ENCODE measurements around the gene TMEM201. TPM values are rescaled to one million over a fixed set of nuclear protein-coding genes. Genes with fewer than 3 reads are reported as not detected.

TMEM201 gene
- total RNA-seq, 3 donors from 2014 or later (not counting 1 experiment from before 2014, with no cell fraction given) = 7.3 to 10.2 (median 8.8) TPM

GRCh38 chr1:9626201-9626608, 37.5 kb downstream of the TMEM201 start:
- Mint-ChIP-seq H3K4me3 (peak overlapping the region; percentile 86), H3K27ac (peak overlapping the region; percentile 87 to 99), H3K27me3 (ENCODE audit: low read depth in 2 of 2) (peaks cover 0 to 3% of the 10 kb centered on the region in 2 donors), H3K9me3 (no peaks in the 10 kb centered on the region), H3K36me3 (no peaks in the 10 kb centered on the region), H3K4me1 (peaks cover 42 to 47% of the 10 kb centered on the region in 2 donors)
- peak overlapping the region; percentile 52 for H3K27ac ChIP-seq (ENCODE audit: low read length)
- H3K27me3 ChIP-seq (ENCODE audit: control insufficient read depth, insufficient read depth, low read length) = no peaks in the 10 kb centered on the region
- no peaks in the 10 kb centered on the region for H3K9me3 ChIP-seq (ENCODE audit: control insufficient read depth, insufficient read depth, low read length)
- TF ChIP-seq, protein P1, sequence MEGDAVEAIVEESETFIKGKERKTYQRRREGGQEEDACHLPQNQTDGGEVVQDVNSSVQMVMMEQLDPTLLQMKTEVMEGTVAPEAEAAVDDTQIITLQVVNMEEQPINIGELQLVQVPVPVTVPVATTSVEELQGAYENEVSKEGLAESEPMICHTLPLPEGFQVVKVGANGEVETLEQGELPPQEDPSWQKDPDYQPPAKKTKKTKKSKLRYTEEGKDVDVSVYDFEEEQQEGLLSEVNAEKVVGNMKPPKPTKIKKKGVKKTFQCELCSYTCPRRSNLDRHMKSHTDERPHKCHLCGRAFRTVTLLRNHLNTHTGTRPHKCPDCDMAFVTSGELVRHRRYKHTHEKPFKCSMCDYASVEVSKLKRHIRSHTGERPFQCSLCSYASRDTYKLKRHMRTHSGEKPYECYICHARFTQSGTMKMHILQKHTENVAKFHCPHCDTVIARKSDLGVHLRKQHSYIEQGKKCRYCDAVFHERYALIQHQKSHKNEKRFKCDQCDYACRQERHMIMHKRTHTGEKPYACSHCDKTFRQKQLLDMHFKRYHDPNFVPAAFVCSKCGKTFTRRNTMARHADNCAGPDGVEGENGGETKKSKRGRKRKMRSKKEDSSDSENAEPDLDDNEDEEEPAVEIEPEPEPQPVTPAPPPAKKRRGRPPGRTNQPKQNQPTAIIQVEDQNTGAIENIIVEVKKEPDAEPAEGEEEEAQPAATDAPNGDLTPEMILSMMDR (IDR thresholded peaks at IDR 0.05) = no peak
- 10% methylated on average over 9 of the region's 9 CpGs for WGBS (ENCODE audit: insufficient coverage)
- intact Hi-C loops (cut with micrococcal nuclease) = no loop called here
- DNase-seq (peak; percentile 18 to 68), ATAC-seq (no peak)
- H3K4me3 ChIP-seq (ENCODE audit: low read length) = peak overlapping the region; percentile 66
- no peaks in the 10 kb centered on the region for H3K36me3 ChIP-seq (ENCODE audit: control insufficient read depth, insufficient read depth, low read length)
- peaks cover 56% of the 10 kb centered on the region for H3K4me1 ChIP-seq (ENCODE audit: control insufficient read depth, insufficient read depth, low read length)

GRCh38 chr1:9628541-9629444, 40.1 kb downstream of the TMEM201 start:
- intact Hi-C loops (cut with micrococcal nuclease) = loop anchor here (1.0 to 2.0 kb wide), 2 partner anchors 25 to 88 kb away; no protein-coding TSS in a partner anchor
- H3K4me1 ChIP-seq (ENCODE audit: control insufficient read depth, insufficient read depth, low read length) = peaks cover 65% of the 10 kb centered on the region
- H3K36me3 Mint-ChIP-seq = no peaks in the 10 kb centered on the region

DNA sequence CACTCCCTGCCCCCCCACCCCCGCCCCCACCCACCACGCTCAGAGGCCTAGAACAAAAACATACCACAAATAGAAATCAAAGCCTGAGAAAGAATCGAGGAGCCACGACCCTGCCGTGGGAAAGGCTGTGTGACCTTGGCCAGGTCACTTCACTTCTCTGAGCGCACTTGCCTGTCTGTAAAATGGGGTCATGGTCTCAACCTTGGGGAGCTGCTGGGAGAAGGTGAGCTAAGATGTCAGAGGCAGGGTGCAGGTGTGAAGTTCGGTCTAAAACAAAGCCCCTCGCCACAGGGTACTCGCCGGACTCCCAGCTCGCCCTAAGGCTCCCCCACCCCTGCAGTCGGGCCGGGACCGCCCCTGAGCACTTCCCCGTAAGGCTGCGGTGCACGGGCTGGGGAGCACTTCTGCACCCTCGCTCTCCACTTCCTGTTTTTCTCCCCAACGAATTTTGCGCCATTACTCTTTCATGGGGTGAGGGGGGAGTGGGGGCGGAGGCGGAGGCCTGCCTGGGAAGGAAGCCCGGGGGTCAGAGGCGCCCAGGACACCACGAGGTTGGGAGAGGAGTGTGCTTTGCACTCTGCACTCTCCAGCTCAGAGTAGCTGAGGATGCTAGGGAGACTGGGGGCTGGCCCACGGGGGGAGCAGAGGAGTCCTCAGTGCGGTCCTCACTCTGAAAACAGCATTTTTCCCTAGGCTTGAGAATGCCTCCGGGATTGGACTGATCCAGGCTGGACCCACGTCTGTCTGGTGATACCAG, 40.9 kb downstream of the TMEM201 start:
- no peaks in the 10 kb centered on the region for H3K36me3 Mint-ChIP-seq
- peaks cover 65% of the 10 kb centered on the region for H3K4me1 ChIP-seq (ENCODE audit: control insufficient read depth, insufficient read depth, low read length)
- H3K9me3 Mint-ChIP-seq = no peaks in the 10 kb centered on the region
- peaks cover 55 to 60% of the 10 kb centered on the region in 2 donors for H3K4me1 Mint-ChIP-seq
- no peaks in the 10 kb centered on the region for H3K9me3 ChIP-seq (ENCODE audit: control insufficient read depth, insufficient read depth, low read length)
- WGBS (ENCODE audit: insufficient coverage) = under 1% methylated on average over 26 of the region's 29 CpGs
- H3K27me3 Mint-ChIP-seq (ENCODE audit: low read depth in 2 of 2) = no peaks in the 10 kb centered on the region
- peak overlapping the region; percentile 85 for H3K27ac ChIP-seq (ENCODE audit: low read length)
- ATAC-seq (peak; percentile 40 to 72 (median 46)), DNase-seq (peak; percentile 67 to 88)
- no peaks in the 10 kb centered on the region for H3K27me3 ChIP-seq (ENCODE audit: control insufficient read depth, insufficient read depth, low read length)
- TF ChIP-seq, protein P1 (IDR thresholded peaks at IDR 0.05) = no peak
- H3K27ac Mint-ChIP-seq = peak overlapping the region; percentile 87 to 99
- peak overlapping the region; percentile 70 for H3K4me3 ChIP-seq (ENCODE audit: low read length)
- intact Hi-C loops (cut with micrococcal nuclease) = loop anchor here (1.0 to 2.0 kb wide), 2 partner anchors 24 to 87 kb away; no protein-coding TSS in a partner anchor
- H3K36me3 ChIP-seq (ENCODE audit: control insufficient read depth, insufficient read depth, low read length) = no peaks in the 10 kb centered on the region
- H3K4me3 Mint-ChIP-seq = peak overlapping the region; percentile 91

More at GRCh38 chr1:9628541-9629444, 40.1 kb downstream of the TMEM201 start:
- peak; percentile 30 to 46 (median 44) for ATAC-seq
- Mint-ChIP-seq H3K9me3 (no peaks in the 10 kb centered on the region), H3K4me3 (peak overlapping the region; percentile 91), H3K27ac (peak overlapping the region; percentile 87 to 99), H3K27me3 (ENCODE audit: low read depth in 2 of 2) (peaks cover 0 to 3% of the 10 kb centered on the region in 2 donors), H3K4me1 (peaks cover 55 to 60% of the 10 kb centered on the region in 2 donors)
- DNase-seq = peak; percentile 61 to 83
- H3K27ac ChIP-seq (ENCODE audit: low read length) = peak overlapping the region; percentile 85
- no peaks in the 10 kb centered on the region for H3K36me3 ChIP-seq (ENCODE audit: control insufficient read depth, insufficient read depth, low read length)
- WGBS (ENCODE audit: insufficient coverage) = 5% methylated on average over 20 of the region's 23 CpGs
- H3K4me3 ChIP-seq (ENCODE audit: low read length) = peak overlapping the region; percentile 70
- H3K27me3 ChIP-seq (ENCODE audit: control insufficient read depth, insufficient read depth, low read length) = no peaks in the 10 kb centered on the region
- H3K9me3 ChIP-seq (ENCODE audit: control insufficient read depth, insufficient read depth, low read length) = no peaks in the 10 kb centered on the region
- TF ChIP-seq, protein P1 (IDR thresholded peaks at IDR 0.05) = no peak
